GM21576 (cell line): ENCODE results near the gene CROCC.

ENCODE experiments used
- ATAC-seq: cut with Tn5 transposase; IDR thresholded peaks from one replicate; pipeline ENCODE4 v1.9.1; 2021; ENCODE audit warnings: mild to moderate bottlenecking, moderate library complexity; ENCODE audit not compliant: unreplicated experiment

The CROCC gene

GRCh38 chr1:16966282-16966681 lies 44.6 kb downstream of the CROCC start:
- ATAC-seq: no peak

- no peak for ATAC-seq
Observed at GRCh38 chr1:16967095-16967575, 45.4 kb downstream of the CROCC start.

DNA sequence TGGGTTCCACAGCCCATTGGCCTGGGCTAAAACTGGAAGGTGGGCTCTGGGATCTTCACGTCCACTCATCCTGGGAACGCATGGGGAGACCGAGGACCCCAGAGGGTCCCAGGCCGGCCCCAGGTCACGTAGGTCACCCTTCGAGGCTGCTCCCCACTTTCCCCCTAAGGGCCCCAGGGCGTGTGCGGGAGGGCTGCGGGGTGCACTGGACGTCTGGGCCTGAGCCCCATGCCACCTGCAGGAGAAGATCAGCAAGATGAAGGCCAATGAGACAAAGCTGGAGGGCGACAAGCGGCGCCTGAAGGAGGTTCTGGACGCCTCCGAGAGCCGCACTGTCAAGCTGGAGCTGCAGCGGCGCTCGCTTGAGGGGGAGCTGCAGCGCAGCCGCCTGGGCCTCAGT lies 46.2 kb downstream of the CROCC start:
- ATAC-seq: no peak

DNA sequence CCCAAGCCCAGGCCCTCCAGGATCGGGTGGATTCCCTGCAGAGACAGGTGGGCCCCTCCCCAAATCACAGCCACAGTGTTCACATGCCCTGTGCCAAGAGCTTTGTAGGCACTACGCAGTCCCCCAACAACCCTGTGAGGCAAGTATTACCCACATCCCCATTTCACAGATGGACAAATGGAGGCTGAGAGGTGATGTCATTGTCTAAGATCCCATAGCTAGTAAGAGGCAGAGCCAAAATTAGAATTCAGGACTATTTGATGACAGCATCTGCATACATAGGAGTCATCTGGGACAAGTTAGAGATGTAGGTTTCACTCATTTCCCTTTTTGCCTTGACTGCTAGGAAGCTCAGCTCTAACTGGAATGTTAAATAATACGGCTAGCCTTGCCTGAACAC lies 46.6 kb downstream of the CROCC start:
- no peak for ATAC-seq

DNA sequence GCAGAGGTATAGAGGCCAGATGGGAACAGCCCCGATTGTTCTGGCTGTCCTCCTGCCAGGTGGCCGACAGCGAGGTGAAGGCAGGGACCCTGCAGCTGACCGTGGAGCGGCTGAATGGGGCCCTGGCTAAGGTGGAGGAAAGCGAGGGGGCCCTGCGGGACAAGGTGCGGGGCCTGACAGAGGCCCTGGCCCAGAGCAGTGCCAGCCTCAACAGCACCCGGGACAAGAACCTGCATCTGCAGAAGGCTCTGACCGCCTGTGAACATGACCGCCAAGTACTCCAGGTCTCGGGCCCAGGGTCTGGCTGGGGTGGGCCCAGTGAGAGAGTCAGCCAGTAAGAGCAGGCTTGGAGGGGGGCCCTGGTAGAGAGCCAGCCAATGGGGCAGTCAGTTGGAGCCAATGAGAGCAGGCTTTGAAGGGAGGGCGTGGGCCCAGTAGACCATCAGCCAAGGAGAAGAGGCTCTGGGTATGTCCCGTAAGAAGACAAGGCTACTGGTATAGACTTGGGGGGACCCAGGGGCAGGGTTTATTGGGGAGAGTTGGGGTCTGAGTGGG lies 47.4 kb downstream of the CROCC start:
- ATAC-seq: no peak

DNA sequence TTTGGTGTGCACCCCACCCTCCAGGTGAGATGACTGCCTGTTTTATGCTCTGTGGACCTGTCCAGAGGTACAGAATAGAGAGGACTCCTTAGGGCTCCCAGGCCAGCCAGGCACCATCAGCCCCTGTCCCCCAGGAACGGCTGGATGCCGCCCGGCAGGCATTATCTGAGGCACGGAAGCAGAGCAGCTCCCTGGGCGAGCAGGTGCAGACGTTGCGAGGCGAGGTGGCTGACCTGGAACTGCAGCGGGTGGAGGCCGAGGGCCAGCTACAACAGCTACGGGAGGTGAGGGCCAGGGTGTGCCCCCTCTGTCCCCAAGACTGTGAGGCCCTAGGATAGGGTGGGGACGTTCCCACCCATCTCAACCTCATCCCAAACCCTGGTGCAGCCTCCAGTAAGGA lies 47.9 kb downstream of the CROCC start:
- ATAC-seq: no peak

GRCh38 chr1:16970132-16970910 lies 48.6 kb downstream of the CROCC start:
- ATAC-seq: no peak

GRCh38 chr1:16971341-16972188 lies 49.8 kb downstream of the CROCC start:
- no peak for ATAC-seq

- ATAC-seq: no peak
Observed at GRCh38 chr1:16972189-16972895, 50.6 kb downstream of the CROCC start.

DNA sequence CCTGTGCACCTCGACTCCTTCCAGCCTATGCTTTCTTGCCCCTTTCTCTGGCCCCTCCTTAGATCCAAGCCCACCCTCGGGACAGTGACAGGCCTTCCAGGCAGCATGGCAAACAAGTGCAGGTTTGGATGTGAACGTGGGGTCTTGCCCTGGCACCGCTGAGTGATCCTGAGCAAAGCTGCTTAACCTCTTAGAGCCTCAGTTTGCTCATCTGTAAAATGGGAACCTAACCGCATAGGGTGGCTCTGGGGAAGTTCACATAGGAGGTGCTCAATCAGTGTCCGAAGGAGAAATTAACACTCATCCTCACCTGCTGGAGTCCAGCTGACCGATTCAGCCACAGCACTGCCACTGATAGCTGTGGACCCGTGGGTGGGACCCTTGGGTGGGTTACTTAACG lies 51.5 kb downstream of the CROCC start:
- ATAC-seq: no peak

- no peak for ATAC-seq
Observed at GRCh38 chr1:16975211-16975610, 53.5 kb downstream of the CROCC start.

DNA sequence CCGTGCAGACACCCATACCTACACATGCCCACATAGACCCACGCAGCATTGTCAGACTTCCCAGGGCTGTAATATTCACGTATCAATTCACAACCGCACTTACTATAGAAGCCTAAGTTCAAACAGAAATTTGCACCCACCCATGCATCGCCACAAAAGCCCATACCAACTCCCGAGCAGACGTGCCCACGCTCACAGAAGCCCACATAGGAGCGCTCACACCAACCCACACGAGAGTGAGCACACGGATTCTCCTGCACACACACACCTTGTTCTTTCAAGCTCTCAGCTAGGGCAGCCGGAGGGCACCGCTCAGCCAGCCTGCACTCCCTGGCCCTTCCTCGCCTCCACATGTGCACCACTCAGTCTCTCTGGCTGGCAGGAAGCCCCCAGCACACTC lies 54.1 kb downstream of the CROCC start:
- ATAC-seq: no peak

- no peak for ATAC-seq
Observed at GRCh38 chr1:16976966-16977365, 55.2 kb downstream of the CROCC start.

- no peak for ATAC-seq
Observed at GRCh38 chr1:16977377-16977776, 55.6 kb downstream of the CROCC start.

- ATAC-seq: no peak
Observed at GRCh38 chr1:16978139-16978538, 56.4 kb downstream of the CROCC start.

DNA sequence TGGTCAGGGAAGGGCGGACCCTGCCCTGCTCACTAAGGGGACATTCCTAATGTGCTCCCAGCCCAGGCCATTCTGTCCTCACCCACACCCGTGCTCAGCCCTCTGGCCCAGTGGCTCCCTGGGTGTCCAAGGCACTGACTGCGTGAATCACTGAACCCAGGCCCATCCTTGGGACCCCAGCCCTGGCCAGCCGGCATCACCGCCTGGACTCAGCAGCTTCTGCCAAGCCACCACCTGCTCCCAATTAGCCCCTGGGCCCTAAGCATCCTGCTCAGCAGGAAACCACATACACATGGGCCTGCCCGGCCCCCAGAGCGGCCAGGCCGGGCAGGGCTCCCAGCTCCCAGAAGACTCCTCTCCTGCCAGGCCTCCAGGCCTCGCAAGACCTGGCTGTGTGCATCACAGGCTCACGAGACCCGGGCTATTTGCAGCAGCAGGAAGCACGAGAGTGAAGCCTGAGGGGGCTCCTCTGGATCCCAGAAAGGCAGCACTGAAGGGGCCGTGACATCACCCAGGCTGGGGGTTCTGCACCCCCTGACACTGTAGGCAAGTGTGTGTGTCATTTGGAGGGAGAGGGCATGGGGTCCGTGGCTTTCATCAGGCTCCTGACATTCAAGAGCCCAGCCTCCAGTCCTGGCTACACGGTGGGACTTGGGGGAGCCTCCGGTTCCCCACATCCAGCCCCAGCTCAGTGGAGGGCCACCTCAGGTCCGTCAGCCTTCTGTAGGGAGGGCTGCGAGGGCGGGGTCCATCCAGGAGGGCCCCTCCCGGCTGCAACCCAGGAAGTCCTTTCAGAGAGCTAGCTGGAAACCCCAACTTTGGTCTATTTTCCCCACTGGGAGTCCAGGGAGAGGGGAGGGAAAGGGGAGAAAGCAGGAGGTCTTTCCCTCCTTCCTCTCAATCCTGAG lies 57.1 kb downstream of the CROCC start:
- ATAC-seq: no peak

DNA sequence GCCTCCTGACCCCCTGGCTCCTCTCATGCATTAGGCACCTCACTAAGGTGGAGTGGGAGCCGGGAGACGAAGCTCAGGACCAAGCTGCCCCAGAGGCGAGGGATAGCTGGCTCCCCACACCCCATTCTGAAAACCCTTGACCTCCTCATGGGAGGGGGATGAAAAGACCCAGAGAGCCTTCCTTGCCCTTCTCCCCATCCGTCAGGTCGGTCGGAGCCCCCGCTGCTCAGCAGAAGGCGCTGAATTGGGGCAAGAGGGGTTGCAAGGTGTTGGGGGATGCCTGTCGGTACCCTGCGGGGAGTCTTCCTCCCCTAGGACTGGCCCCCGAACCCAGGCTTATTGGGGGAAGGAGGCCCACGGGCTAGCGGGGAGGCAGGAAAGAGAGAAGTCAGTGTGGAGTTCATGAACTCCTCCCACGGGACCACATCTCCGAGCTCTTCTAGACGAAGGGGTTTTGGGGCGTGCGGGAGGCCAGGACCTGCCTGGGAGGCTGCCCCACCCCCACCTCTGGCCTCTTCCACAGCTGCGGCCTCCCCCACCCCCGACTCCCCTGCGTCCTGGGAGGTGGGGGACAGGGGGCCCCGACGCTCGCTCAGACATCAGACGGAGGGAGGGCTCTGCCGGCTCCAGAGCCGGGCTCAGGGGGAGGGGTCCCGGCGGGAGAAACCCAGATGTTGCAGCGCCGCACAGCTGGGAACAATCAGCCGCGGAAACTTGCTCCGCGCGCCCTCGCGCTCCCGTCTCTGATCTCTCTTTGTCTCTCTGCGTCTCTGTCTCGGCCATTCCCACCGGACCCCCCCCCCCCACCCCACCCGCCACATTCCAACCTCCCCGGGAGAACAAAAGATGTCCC lies 58.0 kb downstream of the CROCC start:
- ATAC-seq: no peak

GRCh38 chr1:16980473-16981268 lies 58.9 kb downstream of the CROCC start, which contains the start of gene MFAP2:
Gene MFAP2 (minus strand): TSS chr1:16980620. CDS start chr1:16978273, 2,347 bp downstream.
- ATAC-seq: no peak
